Activated CD4-positive, CD25-positive, alpha-beta regulatory T cell treated with anti-CD3 and anti-CD28 coated beads, Interleukin-2, amount 50 U/mL, for 72 hours (primary cell): ENCODE data around the gene GOLGA6L24.
"Not testable (repeated sequence)": the region's sequence is repeated elsewhere in the genome, so short reads cannot be mapped to it uniquely, and the experiment has no call there.

Experiments
- DNase-seq: peaks from one replicate; pipeline ENCODE4 v3.0.0; 2021

Gene GOLGA6L24, protein sequence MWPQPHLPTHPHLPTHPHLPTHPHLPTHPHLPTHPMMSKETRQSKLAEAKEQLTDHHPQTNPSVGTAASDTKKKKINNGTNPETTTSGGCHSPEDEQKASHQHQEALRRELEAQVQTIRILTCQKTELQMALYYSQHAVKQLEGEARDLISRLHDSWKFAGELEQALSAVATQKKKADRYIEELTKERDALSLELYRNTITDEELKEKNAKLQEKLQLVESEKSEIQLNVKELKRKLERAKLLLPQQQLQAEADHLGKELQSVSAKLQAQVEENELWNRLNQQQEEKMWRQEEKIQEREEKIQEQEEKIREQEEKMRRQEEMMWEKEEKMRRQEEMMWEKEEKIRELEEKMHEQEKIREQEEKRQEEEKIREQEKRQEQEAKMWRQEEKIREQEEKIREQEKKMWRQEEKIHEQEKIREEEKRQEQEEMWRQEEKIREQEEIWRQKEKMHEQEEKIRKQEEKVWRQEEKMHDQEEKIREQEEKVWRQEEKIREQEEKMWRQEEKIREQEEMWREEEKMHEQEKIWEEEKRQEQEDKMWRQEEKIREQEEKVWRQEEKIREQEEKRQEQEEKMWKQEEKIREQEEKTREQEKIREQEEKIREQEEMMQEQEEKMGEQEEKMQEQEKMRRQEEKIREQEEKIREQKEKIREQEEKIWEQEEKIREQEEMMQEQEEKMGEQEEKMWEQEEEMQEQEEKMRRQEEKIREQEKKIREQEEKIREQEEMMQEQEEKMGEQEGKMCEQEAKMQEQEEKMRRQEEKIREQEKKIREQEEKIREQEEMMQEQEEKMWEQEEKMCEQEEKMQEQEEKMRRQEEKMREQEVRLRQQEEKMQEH

DNA sequence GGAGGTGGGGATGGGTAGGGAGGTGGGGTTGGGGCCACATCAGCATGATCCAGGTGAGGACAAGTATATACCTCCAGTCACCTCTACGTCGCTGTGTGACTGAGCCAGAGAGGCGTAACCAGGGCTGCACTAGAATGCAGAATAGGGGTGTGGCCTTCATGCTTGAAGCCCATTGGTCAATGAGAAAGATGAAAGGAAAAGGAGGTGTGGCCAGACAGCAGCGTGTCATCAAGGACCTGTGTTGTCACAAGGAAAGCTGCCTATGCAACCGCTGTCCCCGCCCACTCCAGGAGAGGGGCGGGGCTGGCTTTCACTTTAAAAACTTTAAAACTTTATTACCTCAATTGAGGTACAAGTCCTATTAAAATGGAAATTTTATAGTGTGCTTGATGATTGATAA is at the start of gene GOLGA6L24:
Gene GOLGA6L24, minus strand, starts transcription at position 101 of the 400 bp plus-strand sequence. Its CDS starts 61 bp downstream, at position 40.
- DNase-seq, result not testable (repeated sequence)

DNA sequence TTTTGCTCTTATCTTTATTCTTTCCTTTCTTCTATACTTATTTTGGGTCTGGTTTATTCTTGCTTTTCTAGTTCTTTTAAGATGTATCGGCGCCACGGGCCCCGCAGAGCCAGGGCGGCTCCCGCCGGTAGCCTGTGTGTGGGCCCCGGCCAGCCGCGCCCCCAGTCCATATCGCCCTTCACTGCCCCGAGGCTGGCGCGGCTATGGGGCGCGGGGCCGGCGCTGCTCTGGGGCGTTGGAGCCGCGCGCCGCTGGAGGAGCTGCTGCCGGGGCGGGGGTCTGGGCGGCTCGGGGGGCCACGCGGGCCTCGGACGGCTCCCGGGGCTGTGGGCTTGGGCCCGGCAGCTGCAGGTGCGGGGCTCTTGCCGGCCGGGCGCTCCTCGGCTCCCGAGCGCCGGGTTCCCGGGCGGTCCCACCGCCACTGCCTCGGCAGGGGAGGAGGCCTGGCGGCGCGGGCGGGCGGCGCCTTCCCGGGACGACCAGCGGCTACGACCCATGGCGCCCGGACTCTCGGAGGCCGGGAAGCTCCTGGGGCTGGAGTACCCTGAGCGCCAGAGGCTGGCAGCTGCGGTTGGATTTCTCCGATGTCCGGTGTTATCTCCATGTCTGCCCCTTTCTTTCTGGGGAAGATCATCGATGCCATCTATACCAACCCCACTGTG is 45.0 kb upstream of the GOLGA6L24 start:
- DNase-seq, result not testable (repeated sequence)

DNA sequence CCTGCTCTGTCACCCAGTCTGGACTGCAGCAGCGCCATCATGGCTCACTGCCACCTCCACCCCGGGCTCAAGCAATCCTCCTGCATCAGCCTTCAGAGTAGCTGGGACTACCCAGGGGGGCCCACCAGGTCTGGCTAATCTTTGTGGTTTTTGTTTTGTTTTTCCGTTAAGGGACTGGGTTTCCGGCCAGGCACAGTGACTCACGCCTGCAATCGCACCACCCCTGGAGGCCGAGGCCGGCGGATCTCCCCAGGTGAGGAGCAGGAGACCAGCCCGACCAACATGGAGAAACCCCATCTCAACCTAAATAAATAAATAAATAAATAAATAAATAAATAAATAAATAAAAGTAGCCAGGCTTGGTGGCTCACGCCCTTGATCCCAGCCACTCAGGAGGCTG is 38.1 kb upstream of the GOLGA6L24 start:
- not testable (repeated sequence) for DNase-seq

DNA sequence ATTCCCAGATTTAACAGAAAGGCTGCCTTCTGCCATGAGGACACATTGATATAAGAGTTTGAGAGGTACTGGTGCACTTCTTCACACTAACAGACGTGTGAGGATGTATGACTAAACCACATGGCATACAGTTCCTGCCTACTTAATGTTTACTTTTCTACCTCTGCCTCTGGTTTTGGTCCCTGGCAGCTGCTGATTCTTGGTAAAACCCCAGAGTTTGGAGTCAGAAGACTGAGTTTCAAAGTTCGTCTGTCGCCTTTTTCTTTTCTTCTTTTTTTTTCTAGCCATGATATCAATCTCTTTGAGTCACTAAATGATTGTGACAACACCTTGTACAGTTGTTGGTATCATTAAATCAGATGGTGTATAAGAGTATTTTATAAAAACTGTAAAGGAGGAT is 22.2 kb upstream of the GOLGA6L24 start:
- not testable (repeated sequence) for DNase-seq

DNA sequence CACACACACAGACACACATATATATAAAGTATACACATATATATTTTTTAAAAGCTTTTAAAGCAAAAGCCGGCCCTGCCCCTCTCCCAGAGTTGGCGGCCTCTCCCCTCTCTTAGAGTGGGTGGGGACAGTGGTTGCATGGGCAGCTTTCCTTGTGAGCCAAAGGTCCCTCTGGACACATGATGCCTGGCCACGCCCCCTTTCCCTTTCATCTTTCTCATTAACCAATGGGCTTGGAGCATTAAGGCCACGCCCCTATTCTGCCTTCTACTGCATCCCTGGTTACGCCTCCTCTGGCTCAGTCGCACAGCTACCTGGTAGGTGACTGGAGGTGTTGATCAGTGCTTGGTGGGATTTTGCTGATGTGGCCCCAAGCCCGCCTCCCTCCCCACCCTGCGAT is 20.5 kb upstream of the GOLGA6L24 start, which contains the start of gene GOLGA8F:
Gene GOLGA8F, plus strand, starts transcription at position 301 of the 400 bp plus-strand sequence. Its CDS starts 98 bp downstream, at position 399.
- DNase-seq, result not testable (repeated sequence)

DNA sequence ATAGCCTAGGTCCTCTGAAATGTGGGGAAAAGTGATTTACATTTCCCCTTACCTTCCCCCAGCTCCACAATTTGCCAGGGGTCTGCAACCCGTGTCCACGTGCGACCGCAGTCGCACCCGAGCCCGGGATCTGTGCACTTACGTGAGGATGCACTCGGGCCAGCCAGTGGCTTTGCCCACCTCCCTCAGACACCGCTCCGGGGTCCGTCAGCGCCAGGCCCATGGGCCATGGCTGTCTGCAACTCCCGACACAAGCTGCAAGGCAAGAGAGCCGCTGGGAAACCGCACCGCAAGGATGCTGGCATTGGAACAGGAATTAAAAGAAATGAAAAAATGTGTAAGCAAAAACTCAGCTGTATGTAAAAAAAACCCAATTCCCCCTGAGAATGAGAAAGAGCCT is 7.6 kb upstream of the GOLGA6L24 start:
- not testable (repeated sequence) for DNase-seq

DNA sequence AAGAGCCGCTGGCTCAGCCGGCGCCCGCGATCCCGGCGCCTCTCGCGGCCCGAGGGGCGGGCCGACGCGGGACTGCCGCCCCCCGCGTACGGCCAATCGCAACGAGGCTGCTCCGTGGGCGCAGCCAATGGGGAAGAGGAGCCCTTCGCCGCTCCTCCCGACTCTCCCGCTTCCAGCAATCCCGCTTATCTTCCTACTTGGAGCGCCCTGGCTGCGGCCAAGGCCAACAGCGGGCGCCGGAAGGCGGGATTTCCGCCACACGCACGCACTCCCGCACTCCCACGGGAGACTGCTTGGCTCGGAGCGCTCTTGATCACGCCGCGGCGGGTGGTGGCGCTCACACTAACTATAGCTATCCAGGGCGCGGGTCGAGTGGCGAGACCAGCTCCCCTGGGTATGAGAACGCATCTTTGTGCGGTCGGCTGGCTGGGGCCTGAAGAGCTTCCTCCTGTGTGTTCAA is 35.7 kb downstream of the GOLGA6L24 start, which contains the start of gene HERC2:
Gene HERC2, minus strand, starts transcription at position 51 of the 460 bp plus-strand sequence. CDS start 746 bp downstream, outside the sequence.
- not testable (repeated sequence) for DNase-seq

DNA sequence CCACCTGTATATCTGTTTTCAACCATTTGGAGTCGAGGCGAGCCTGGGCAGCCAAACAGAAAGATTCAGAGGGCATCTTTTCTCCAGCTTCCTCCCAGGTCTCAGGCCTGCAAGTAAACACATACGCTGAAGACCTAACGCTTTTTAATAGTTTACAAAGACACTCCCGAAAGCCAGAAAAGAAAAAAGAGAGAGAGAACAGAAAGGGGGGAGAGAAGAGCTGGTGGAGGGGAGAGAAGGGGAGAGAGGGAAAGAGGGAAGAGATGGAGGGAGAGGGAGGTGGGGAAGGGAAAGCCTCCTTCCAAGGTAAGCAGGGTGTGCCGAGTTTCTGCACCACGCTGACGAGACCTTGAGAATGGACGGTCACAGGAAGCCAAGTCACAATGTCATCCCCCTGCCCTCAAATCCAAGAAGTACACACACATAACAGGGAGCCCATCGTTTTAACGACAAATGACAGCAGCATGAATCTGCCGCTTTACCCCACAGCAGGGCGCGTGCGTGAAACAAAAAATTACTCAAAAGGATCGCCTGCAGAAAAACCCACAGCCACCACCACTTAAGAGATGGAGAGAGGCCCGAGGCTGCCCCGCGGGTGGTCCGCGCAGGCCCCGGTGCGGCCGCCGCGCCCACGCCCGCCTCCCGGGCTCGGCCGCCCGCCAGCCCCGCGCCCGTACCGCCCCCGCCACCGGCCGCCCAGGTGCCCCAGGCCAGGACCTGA is 36.4 kb downstream of the GOLGA6L24 start:
- not testable (repeated sequence) for DNase-seq

DNA sequence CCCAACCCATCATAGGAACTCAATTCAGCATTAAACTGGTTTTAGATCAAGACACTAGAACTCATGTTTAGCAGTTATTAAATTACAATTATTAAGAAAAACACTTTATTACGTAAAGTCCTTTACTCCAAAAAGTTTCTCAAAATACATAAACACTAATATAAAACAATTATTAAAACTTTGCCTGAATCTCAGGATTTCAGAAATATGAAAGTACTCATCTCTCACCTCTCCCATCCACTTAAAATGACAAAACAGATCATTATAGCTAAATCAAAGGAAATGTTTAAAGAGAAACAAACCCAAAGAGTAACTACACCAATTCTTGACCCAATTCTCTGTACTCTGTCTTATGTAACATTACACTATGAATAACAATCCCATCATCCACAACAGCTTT is 38.2 kb downstream of the GOLGA6L24 start:
- not testable (repeated sequence) for DNase-seq

DNA sequence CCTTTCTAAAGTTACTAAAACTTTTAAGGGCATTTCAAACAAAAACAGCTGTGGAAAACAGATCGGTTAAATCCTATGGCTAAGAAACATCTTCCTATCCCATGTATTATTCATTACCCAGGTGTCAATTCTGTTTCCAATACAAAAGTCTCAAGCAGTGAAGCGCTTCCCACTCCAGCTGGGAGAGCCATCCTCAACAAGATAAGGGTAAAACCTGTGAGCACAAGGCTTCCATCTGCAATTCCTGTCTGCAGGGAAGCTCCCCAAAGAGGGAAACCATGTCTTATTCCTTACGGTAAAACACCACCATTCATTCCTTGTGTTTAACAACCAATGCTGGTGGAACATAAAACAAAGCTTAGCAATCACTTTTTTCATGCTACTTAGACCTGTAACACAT is 39.1 kb downstream of the GOLGA6L24 start:
- not testable (repeated sequence) for DNase-seq

DNA sequence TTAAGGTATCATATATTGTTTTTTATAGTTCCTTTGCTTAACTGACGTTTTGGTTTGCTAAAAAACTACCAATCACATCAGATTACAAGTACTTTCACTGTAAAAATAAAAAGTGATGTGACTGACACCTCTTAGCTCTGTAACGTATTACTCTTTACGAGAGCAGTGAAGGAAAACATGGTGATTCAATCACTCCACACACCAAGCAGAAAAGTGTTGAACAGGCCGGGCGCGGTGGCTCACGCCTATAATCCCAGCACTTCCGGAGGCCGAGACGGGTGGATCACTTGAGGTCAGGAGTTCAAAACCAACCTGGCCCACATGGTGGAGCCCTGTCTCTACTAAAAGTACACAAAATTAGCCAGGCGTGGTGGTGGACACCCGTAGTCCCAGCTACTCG is 39.8 kb downstream of the GOLGA6L24 start:
- not testable (repeated sequence) for DNase-seq

DNA sequence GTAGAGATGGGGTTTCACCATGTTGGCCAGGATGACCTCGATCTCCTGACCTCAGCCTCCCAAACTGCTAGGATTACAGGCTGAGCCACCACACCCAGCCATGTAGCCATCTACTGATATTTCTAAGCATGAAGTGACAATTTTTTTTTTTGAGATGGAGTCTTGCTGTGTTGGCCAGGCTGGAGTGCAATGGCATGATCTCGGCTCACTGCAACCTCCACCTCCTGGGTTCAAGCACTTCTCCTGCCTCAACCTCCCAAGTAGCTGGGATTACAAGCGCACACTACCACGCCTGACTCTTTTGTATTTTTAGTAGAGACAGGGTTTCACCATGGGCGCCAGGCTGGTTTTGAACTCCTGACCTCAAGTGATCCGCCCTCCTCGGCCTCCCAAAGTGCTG is 40.9 kb downstream of the GOLGA6L24 start:
- not testable (repeated sequence) for DNase-seq

DNA sequence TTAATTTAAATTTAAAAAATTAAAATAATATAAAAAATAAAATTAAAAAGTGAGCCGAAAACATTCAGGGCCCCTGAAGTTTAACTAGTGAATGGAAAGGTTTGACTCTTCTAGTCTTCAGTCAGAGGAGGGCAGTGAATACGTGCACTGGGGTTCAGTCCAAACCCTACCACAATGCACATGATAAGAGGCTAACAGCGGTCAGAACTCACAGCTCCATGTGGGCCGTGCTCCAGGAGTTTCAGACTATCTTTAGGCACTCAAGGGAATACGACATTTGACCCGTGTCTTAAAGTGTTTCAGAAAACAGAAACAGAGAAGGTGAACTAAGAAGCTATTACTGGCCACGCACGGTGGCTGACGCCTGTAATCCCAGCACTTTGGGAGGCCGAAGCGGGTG is 47.4 kb downstream of the GOLGA6L24 start:
- not testable (repeated sequence) for DNase-seq

DNA sequence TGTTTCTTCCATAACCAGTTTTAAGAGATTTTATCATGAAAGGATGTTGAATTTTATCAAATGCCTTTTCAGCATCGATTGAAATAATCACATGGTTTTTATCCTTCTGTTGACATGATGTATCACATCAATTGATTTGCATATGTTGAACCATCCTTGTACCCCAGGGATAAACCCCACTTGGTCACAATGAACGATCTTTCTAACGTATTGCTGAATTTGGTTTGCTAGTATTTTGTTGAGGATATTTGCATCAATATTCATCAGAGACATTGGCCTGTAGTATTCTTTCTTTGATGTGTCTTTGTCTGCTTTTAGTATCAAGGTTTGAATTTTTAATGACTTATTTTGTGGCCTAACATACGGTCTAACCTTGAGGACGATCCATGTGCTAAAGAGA is 49.2 kb downstream of the GOLGA6L24 start:
- not testable (repeated sequence) for DNase-seq
